Endothelial cell of umbilical vein (primary cell): ENCODE results near the gene SLCO3A1. TPM values are rescaled to one million over a fixed set of nuclear protein-coding genes. Genes with fewer than 3 reads are reported as not detected.

Source experiments
- BruUV-seq: library from RNA; stranded (reverse); fragments of 400-500 nt; replicated peaks from 2 replicates; lab custom pipeline; 2021; lab: Mats Ljungman, UMichigan
- CTCF ChIA-PET: fragments of 300-600, 350-600 bp; sonication (Branson Sonifier 250); formaldehyde crosslinking; loops from one replicate; lab custom pipeline; 2021; ENCODE audit warnings: antibody characterized with exemption, inconsistent platforms; lab: Charles Lee
- POLR2A ChIA-PET: fragments of 300-600, 350-600 bp; sonication (Branson Sonifier 250); formaldehyde crosslinking; loops from one replicate; lab custom pipeline; 2021; ENCODE audit warnings: antibody characterized with exemption, inconsistent platforms; lab: Charles Lee
- DNase-seq: peaks from one replicate; pipeline ENCODE4 v3.0.0-alpha.2; 2011; ENCODE audit warnings: low read depth, low spot score
- FAIRE-seq: peaks from 2 replicates; lab custom pipeline; 2011; peaks lifted over from hg19 to GRCh38; lab: Jason Lieb, UNC
- H2AFZ ChIP-seq: 2 replicates; pipeline ENCODE4 v1.6.0; 2012; ENCODE audit warnings: low read depth, low read length, control low read depth, inconsistent platforms
- H3K27ac ChIP-seq: 2 replicates; pipeline ENCODE4 v1.5.1; 2011; ENCODE audit warnings: low read depth, mild to moderate bottlenecking, control low read depth, low read length, moderate library complexity; ENCODE audit not compliant: insufficient read depth
- H3K27me3 ChIP-seq, 2 experiments: 2 replicates each; pipeline versions ENCODE4 v1.6.0 to v1.6.1; 2011; ENCODE audit warnings: low read length in 2 of 2, mixed read lengths in 1 of 2; ENCODE audit not compliant: control insufficient read depth in 2 of 2, insufficient read depth in 2 of 2
- H3K36me3 ChIP-seq, 2 experiments: 2 replicates in 1 of 2; 3 replicates in 1 of 2; pipeline ENCODE4 v1.5.1; 2011; ENCODE audit warnings: low read length in 2 of 2, mild to moderate bottlenecking in 1 of 2, moderate library complexity in 1 of 2; ENCODE audit not compliant: control insufficient read depth in 2 of 2, insufficient read depth in 2 of 2; ENCODE audit errors: extremely low read depth in 1 of 2
- H3K4me1 ChIP-seq: 3 replicates; pipeline ENCODE4 v1.5.1; 2011; ENCODE audit warnings: mild to moderate bottlenecking, low read length; ENCODE audit not compliant: control insufficient read depth, insufficient read depth; ENCODE audit errors: extremely low read depth
- H3K4me2 ChIP-seq: 2 replicates; pipeline ENCODE4 v1.6.1; 2011; ENCODE audit warnings: low read length, control low read depth, mixed read lengths; ENCODE audit not compliant: insufficient read depth
- H3K4me3 ChIP-seq, 3 experiments: fragments of 200-600 bp in 1 of 3; sonication (generic), shearing (Covaris generic) in 1 of 3; replicated peaks in 1 of 3; 2 replicates each; pipeline ENCODE4 v1.5.1; 2011 to 2016; ENCODE audit warnings: control low read depth in 3 of 3, low read length in 3 of 3, mild to moderate bottlenecking in 2 of 3, inconsistent platforms in 1 of 3, low read depth in 1 of 3, moderate library complexity in 1 of 3; ENCODE audit not compliant: insufficient read depth in 1 of 3
- H3K79me2 ChIP-seq: 2 replicates; pipeline ENCODE4 v1.6.0; 2012; ENCODE audit warnings: low read length, inconsistent platforms; ENCODE audit not compliant: control insufficient read depth, insufficient read depth
- H3K9ac ChIP-seq: replicated peaks from 2 replicates; pipeline ENCODE3; 2011; ENCODE audit warnings: low read length, control low read depth; ENCODE audit not compliant: insufficient read depth; ENCODE audit errors: extremely low read depth
- H3K9me1 ChIP-seq: replicated peaks from 3 replicates; pipeline ENCODE4 v1.6.0; 2011; ENCODE audit warnings: mild to moderate bottlenecking, low read length; ENCODE audit not compliant: control insufficient read depth, insufficient read depth; ENCODE audit errors: extremely low read depth
- H3K9me3 ChIP-seq: replicated peaks from 2 replicates; pipeline ENCODE4 v1.5.1; 2012; ENCODE audit warnings: low read length, inconsistent platforms; ENCODE audit not compliant: control insufficient read depth, insufficient read depth
- H4K20me1 ChIP-seq: replicated peaks from 2 replicates; pipeline ENCODE3; 2011; ENCODE audit warnings: mild to moderate bottlenecking, low read length; ENCODE audit not compliant: control insufficient read depth, insufficient read depth; ENCODE audit errors: extremely low read depth
- CTCF ChIP-seq, 2 donors: IDR thresholded peaks; 1 replicate in 1 of 2; 2 replicates in 1 of 2; pipeline ENCODE4 v1.5.1; 2011; ENCODE audit warnings: low read length in 2 of 2, mild to moderate bottlenecking in 2 of 2, moderate library complexity in 2 of 2, control low read depth in 1 of 2, inconsistent platforms in 1 of 2, low read depth in 1 of 2; ENCODE audit not compliant: insufficient read depth in 1 of 2; ENCODE audit errors: extremely low read depth in 1 of 2
- EZH2 ChIP-seq: IDR thresholded peaks from 2 replicates; pipeline ENCODE4 v1.6.1; 2012; ENCODE audit warnings: borderline replicate concordance, low read depth, mild to moderate bottlenecking, moderate library complexity, low read length, inconsistent platforms; ENCODE audit not compliant: severe bottlenecking
- FOS ChIP-seq: IDR thresholded peaks from 2 replicates; pipeline ENCODE4 v1.6.1; 2011; ENCODE audit warnings: mild to moderate bottlenecking, low read length, moderate library complexity, borderline replicate concordance; ENCODE audit not compliant: insufficient read depth
- GATA2 ChIP-seq: IDR thresholded peaks from 2 replicates; pipeline ENCODE4 v1.7.0; 2011; ENCODE audit warnings: low read depth, mild to moderate bottlenecking, moderate library complexity, mixed read lengths, low read length; ENCODE audit not compliant: insufficient read length, insufficient read depth
- JUN ChIP-seq: IDR thresholded peaks from 2 replicates; pipeline ENCODE4 v1.6.1; 2011; ENCODE audit warnings: borderline replicate concordance, low read depth; ENCODE audit not compliant: insufficient read length, insufficient read depth
- MAX ChIP-seq: IDR thresholded peaks from 2 replicates; pipeline ENCODE4 v1.6.1; 2011; ENCODE audit not compliant: insufficient read depth, insufficient read length
- MYC ChIP-seq: IDR thresholded peaks from one replicate; pipeline ENCODE4 v1.6.1; 2011; ENCODE audit warnings: mild to moderate bottlenecking, low read depth, low read length
- POLR2A ChIP-seq: IDR thresholded peaks from 2 replicates; pipeline ENCODE4 v1.6.1; 2012; ENCODE audit warnings: low read depth, mild to moderate bottlenecking, control low read depth, low read length
- POLR2AphosphoS5 ChIP-seq: IDR thresholded peaks from 2 replicates; pipeline ENCODE4 v1.6.1; 2012; ENCODE audit warnings: low read depth, mild to moderate bottlenecking, control low read depth, low read length, moderate library complexity; ENCODE audit not compliant: insufficient read depth
- dilution Hi-C: fragments of 300-500 bp; cut with MboI; formaldehyde crosslinking; loops from one replicate; pipeline ENCODE4 v1.15.0; 2019; ENCODE audit warnings: low sequenced_read_pairs; ENCODE audit not compliant: extremely low pct_ligation_motif_present
- intact Hi-C: fragments of 100-400 bp; cut with micrococcal nuclease; formaldehyde crosslinking; loops from one replicate; pipeline ENCODE4 v1.10.0; 2022
- polyA plus RNA-seq, 4 experiments: library from polyadenylated mRNA; depleted of rRNA in 3 of 4; stranded (reverse) in 3 of 4; unstranded in 1 of 4; fragments of >200 nt; gene quantifications; 2 replicates each; pipeline versions ENCODE4 v1.2.1 to v1.2.3, GENCODE V29; 2011 to 2012; ENCODE audit warnings: missing spikeins in 1 of 4
- total RNA-seq: library from RNA; stranded (reverse); gene quantifications from 2 replicates; pipeline ENCODE4 v1.2.3, GENCODE V29; 2021

Gene SLCO3A1
- total and polyA plus RNA-seq, 2 donors (not counting 3 experiments of a cell fraction or from before 2014, with no cell fraction given) = 0.88 to 0.92 TPM

- no peaks in the 10 kb centered on the region for H3K4me1 ChIP-seq
- H2AFZ ChIP-seq = no peak overlapping the region
- H3K36me3 ChIP-seq = no peaks in the 10 kb centered on the region
- dilution Hi-C loops (no loop called here), intact Hi-C loops (no loop called here)
- no peaks in the 10 kb centered on the region for H4K20me1 ChIP-seq
- no peak overlapping the region for H3K27ac ChIP-seq
- DNase-seq (no peak), FAIRE-seq (no peak)
- H3K4me2 ChIP-seq = no peak overlapping the region
- POLR2A ChIA-PET = no interaction called here
- H3K27me3 ChIP-seq = no peaks in the 10 kb centered on the region
- TF ChIP-seq POLR2A (no peak), POLR2AphosphoS5 (no peak), FOS (no peak), MYC (no peak), CTCF (IDR thresholded peaks at IDR 0.05; ENCODE audit: extremely low read depth in 1 of 2, insufficient read depth in 1 of 2, low read depth in 1 of 2, low read length in 2 of 2) (no peak), GATA2 (no peak), EZH2 (no peak), JUN (no peak), MAX (no peak)
- H3K9me3 ChIP-seq = no peaks in the 10 kb centered on the region
- BruUV-seq = no TSS peak
- H3K4me3 ChIP-seq = no peak overlapping the region
- CTCF ChIA-PET = no interaction called here
- H3K9me1 ChIP-seq = no peaks in the 10 kb centered on the region
- no peak overlapping the region for H3K9ac ChIP-seq
- no peaks in the 10 kb centered on the region for H3K79me2 ChIP-seq
Observed at GRCh38 chr15:91894606-91895005, 41.1 kb downstream of the SLCO3A1 start.
